ENCODE measurements around the gene BID. TPM values are rescaled to one million over a fixed set of nuclear protein-coding genes. Genes with fewer than 3 reads are reported as not detected.

The BID gene
- total RNA-seq, 1 experiment from 2014 or later, result 58.2 TPM

- ChIA-PET CTCF (no interaction called here), RAD21 (ENCODE audit: low non-redundant PET in 1 of 2, low total read pairs in 2 of 2, uncharacterized antibody in 2 of 2, unreplicated experiment in 2 of 2) (no interaction called here), POLR2A (no interaction called here)
- intact Hi-C loops (cut with micrococcal nuclease), result no loop called here
- H3K4me2 ChIP-seq (ENCODE audit: low read length), result no peak overlapping the region
- ATAC-seq, result no peak
- peaks cover 28% of the 10 kb centered on the region; the same call in 1 of the 2 replicates for H3K79me2 ChIP-seq (ENCODE audit: insufficient read depth, low read length)
- no peaks in the 10 kb centered on the region for H3K9me2 ChIP-seq (ENCODE audit: insufficient read depth)
- no peaks in the 10 kb centered on the region for H4K20me1 ChIP-seq (ENCODE audit: insufficient read depth)
- DNase-seq (ENCODE audit: low read depth, low spot score), result no peak
- H3K27me3 ChIP-seq (ENCODE audit: insufficient read depth, low read length), result no peaks in the 10 kb centered on the region
- H3K9ac ChIP-seq (ENCODE audit: low read length), result no peak overlapping the region
- H2AFZ ChIP-seq (ENCODE audit: low read depth, low read length, poor library complexity, severe bottlenecking), result no peak overlapping the region
- peaks cover 20 to 21% of the 10 kb centered on the region in 2 experiments for H3K4me1 ChIP-seq (ENCODE audit: control insufficient read depth in 1 of 2, insufficient read depth in 2 of 2, low read length in 2 of 2)
- no TSS peak for BruUV-seq (replicated peaks)
- no peaks in the 10 kb centered on the region for H3K9me3 ChIP-seq (ENCODE audit: control insufficient read depth in 1 of 2, insufficient read depth in 1 of 2, low read depth in 1 of 2, low read length in 2 of 2)
- H3K4me3 ChIP-seq (replicated peaks in 1 of 2; ENCODE audit: low read depth in 1 of 2, low read length in 2 of 2), result no peak overlapping the region
- TF ChIP-seq ZFX (IDR thresholded peaks at IDR 0.05) (no peak), EZH2phosphoT487 (IDR thresholded peaks at IDR 0.05; ENCODE audit: borderline replicate concordance) (no peak), ZNF274 (IDR thresholded peaks at IDR 0.05; ENCODE audit: low read depth, low read length) (no peak)
- no peaks in the 10 kb centered on the region for H3K36me3 ChIP-seq (ENCODE audit: control insufficient read depth in 1 of 2, insufficient read depth in 2 of 2, low read length in 2 of 2)
- H3K27ac ChIP-seq (ENCODE audit: low read depth, low read length), result no peak overlapping the region
These were observed 1.7 kb upstream of the BID start for GRCh38 chr22:17775781-17776465.

- Histone ChIP-seq H3K9ac (ENCODE audit: low read length) (peak overlapping the region; percentile 79), H4K20me1 (ENCODE audit: insufficient read depth) (no peaks in the 10 kb centered on the region), H3K9me2 (ENCODE audit: insufficient read depth) (no peaks in the 10 kb centered on the region), H3K79me2 (ENCODE audit: insufficient read depth, low read length) (peaks cover 35% of the 10 kb centered on the region), H3K4me2 (ENCODE audit: low read length) (peak overlapping the region; percentile 97), H2AFZ (ENCODE audit: low read depth, low read length, poor library complexity, severe bottlenecking) (peak overlapping the region; percentile 92), H3K27ac (ENCODE audit: low read depth, low read length) (peak overlapping the region; percentile 87), H3K36me3 (ENCODE audit: control insufficient read depth in 1 of 2, insufficient read depth in 2 of 2, low read length in 2 of 2) (no peaks in the 10 kb centered on the region), H3K27me3 (ENCODE audit: insufficient read depth, low read length) (no peaks in the 10 kb centered on the region), H3K9me3 (ENCODE audit: control insufficient read depth in 1 of 2, insufficient read depth in 1 of 2, low read depth in 1 of 2, low read length in 2 of 2) (no peaks in the 10 kb centered on the region), H3K4me3 (replicated peaks in 1 of 2; ENCODE audit: low read depth in 1 of 2, low read length in 2 of 2) (peak overlapping the region; percentile 65 to 86), H3K4me1 (ENCODE audit: control insufficient read depth in 1 of 2, insufficient read depth in 2 of 2, low read length in 2 of 2) (peaks cover 19 to 21% of the 10 kb centered on the region in 2 experiments)
- no TSS peak for BruUV-seq (replicated peaks)
- ATAC-seq, result no peak
- CTCF ChIA-PET, result interaction anchor here (0.7 kb wide), 1 partner anchor 10 kb away, joined by 4 read pairs; no protein-coding TSS in a partner anchor
- TF ChIP-seq REST (IDR thresholded peaks at IDR 0.05; ENCODE audit: low read depth), result no peak
- TF ChIP-seq TCF7L2 (IDR thresholded peaks at IDR 0.05; ENCODE audit: borderline replicate concordance, extremely low read depth, insufficient read depth, insufficient read length), result no peak
- no peak for TF ChIP-seq FOSL1 (IDR thresholded peaks at IDR 0.05; ENCODE audit: low read depth)
- no peak for TF ChIP-seq CEBPB (IDR thresholded peaks at IDR 0.05; ENCODE audit: low read depth)
- TF ChIP-seq POLR2AphosphoS5 (IDR thresholded peaks at IDR 0.05; ENCODE audit: low read depth, low read length), result no peak
- TF ChIP-seq POLR2A (IDR thresholded peaks at IDR 0.05; ENCODE audit: borderline replicate concordance, extremely low read depth, insufficient read depth, insufficient read length), result no peak
- no peak for TF ChIP-seq RAD21 (IDR thresholded peaks at IDR 0.05; ENCODE audit: low read depth)
- no peak for TF ChIP-seq SIN3A (IDR thresholded peaks at IDR 0.05; ENCODE audit: low read depth)
- TF ChIP-seq ZFX (IDR thresholded peaks at IDR 0.05), result no peak
- TF ChIP-seq EGR1 (IDR thresholded peaks at IDR 0.05; ENCODE audit: low read depth), result no peak
- no peak for TF ChIP-seq ELF1 (IDR thresholded peaks at IDR 0.05; ENCODE audit: borderline replicate concordance, low read depth)
- TF ChIP-seq EZH2 (IDR thresholded peaks at IDR 0.05), result no peak
- no peak for TF ChIP-seq SRF (IDR thresholded peaks at IDR 0.05; ENCODE audit: low read depth)
- no peak for TF ChIP-seq ZNF274 (IDR thresholded peaks at IDR 0.05; ENCODE audit: low read depth, low read length)
- no peak for TF ChIP-seq ATF3 (IDR thresholded peaks at IDR 0.05)
- no peak for DNase-seq (ENCODE audit: low read depth, low spot score)
- RAD21 ChIA-PET (ENCODE audit: low non-redundant PET in 1 of 2, low total read pairs in 2 of 2, uncharacterized antibody in 2 of 2, unreplicated experiment in 2 of 2), result interaction anchor here in 1 of 2 experiments (0.5 kb wide), 1 partner anchor 33 kb away, joined by 5 read pairs; no protein-coding TSS in a partner anchor
- POLR2A ChIA-PET, result no interaction called here
- intact Hi-C loops (cut with micrococcal nuclease), result no loop called here
These were observed 837 bp upstream of the BID start for GRCh38 chr22:17774926-17775685.
